ENCODE data around the gene ZNF573.

Gene ZNF573

DNA sequence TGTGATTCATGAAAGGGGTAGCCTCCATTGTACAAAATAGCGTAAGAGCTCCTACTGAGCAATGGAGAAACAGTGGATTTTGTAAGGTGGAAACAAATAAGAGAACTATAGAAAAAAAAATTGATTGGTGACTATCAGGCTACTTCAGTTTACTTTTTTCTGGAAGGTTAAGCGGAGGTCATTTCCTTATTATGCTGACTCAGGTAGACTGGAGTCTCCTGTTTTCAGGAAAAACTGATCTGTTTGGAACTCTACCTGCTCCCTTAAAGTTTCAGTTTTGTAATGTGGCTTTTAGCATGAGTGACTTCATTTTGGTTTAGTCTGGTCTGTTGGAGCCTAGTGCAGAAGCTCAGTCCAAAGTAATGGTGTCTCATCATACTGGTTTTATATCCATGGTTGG, 63.2 kb downstream of the ZNF573 start:
- H3K4me2 ChIP-seq (ENCODE audit: low read depth, low read length): no peak overlapping the region
- no peak overlapping the region for H3K4me3 ChIP-seq (ENCODE audit: low read length)
- H3K4me1 ChIP-seq (ENCODE audit: low read length): no peaks in the 10 kb centered on the region
- no peaks in the 10 kb centered on the region for H3K9me3 ChIP-seq (replicated peaks; ENCODE audit: insufficient read depth, low read length)
- H3K27me3 ChIP-seq (replicated peaks; ENCODE audit: insufficient read depth, low read length): no peaks in the 10 kb centered on the region
- no peak overlapping the region for H3K9ac ChIP-seq (ENCODE audit: low read length)
- H2AFZ ChIP-seq (ENCODE audit: low read length): no peak overlapping the region
- no peak overlapping the region for H3K27ac ChIP-seq (ENCODE audit: low read length)
- no peaks in the 10 kb centered on the region for H3K79me2 ChIP-seq (ENCODE audit: low read length)
- TF ChIP-seq EZH2phosphoT487 (IDR thresholded peaks at IDR 0.05; ENCODE audit: low read length) (no peak), CTCF (IDR thresholded peaks at IDR 0.05; ENCODE audit: low read length) (no peak), EZH2 (optimal IDR thresholded peaks at IDR 0.05; ENCODE audit: low read depth, low read length) (no peak)
- no peaks in the 10 kb centered on the region for H4K20me1 ChIP-seq (ENCODE audit: insufficient read depth, low read length)
- no peaks in the 10 kb centered on the region for H3K9me2 ChIP-seq (replicated peaks; ENCODE audit: insufficient read depth, low read length)
- no peak for DNase-seq
- no peaks in the 10 kb centered on the region for H3F3A ChIP-seq (ENCODE audit: insufficient read depth, low read length)
- no peaks in the 10 kb centered on the region for H3K36me3 ChIP-seq (replicated peaks; ENCODE audit: insufficient read depth, low read length)

DNA sequence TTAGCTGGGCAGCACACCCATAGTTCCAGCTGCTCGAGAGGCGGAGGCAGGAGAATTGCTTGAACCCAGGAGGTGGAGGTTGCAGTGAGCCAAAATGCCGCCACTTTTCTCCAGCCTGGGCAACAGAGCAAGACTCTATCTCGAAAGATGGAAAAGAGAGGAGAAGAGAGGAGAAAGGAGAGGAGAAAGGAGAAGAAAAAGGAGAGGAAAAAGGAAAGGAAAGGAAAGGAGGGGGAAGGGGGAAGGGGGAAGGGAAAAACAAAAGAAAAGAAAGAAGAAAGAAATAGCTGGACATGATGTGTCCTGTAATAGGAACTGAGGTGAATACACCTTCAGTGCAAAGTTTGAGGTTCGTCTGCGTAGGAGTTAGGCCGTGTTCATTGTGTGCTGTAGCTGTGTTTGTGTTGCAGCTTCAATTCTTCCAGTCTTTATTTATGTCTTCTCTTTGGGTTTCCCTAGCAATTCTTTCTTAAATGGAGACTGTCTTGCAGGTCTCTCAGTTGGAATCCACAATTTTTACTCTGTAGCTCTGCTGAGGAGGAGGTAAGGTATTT, 73.3 kb downstream of the ZNF573 start:
- H3K36me3 ChIP-seq (replicated peaks; ENCODE audit: insufficient read depth, low read length): no peaks in the 10 kb centered on the region
- no peak for DNase-seq
- no peak overlapping the region for H3K4me2 ChIP-seq (ENCODE audit: low read depth, low read length)
- no peaks in the 10 kb centered on the region for H3K4me1 ChIP-seq (ENCODE audit: low read length)
- H3K4me3 ChIP-seq (ENCODE audit: low read length): no peak overlapping the region
- TF ChIP-seq EZH2 (optimal IDR thresholded peaks at IDR 0.05; ENCODE audit: low read depth, low read length): no peak
- no peak for TF ChIP-seq CTCF (IDR thresholded peaks at IDR 0.05; ENCODE audit: low read length)
- TF ChIP-seq EZH2phosphoT487 (IDR thresholded peaks at IDR 0.05; ENCODE audit: low read length): no peak
- H2AFZ ChIP-seq (ENCODE audit: low read length): no peak overlapping the region
- no peaks in the 10 kb centered on the region for H3F3A ChIP-seq (ENCODE audit: insufficient read depth, low read length)
- H4K20me1 ChIP-seq (ENCODE audit: insufficient read depth, low read length): no peaks in the 10 kb centered on the region
- no peaks in the 10 kb centered on the region for H3K9me2 ChIP-seq (replicated peaks; ENCODE audit: insufficient read depth, low read length)
- H3K9ac ChIP-seq (ENCODE audit: low read length): no peak overlapping the region
- H3K27ac ChIP-seq (ENCODE audit: low read length): no peak overlapping the region
- H3K79me2 ChIP-seq (ENCODE audit: low read length): no peaks in the 10 kb centered on the region
- no peaks in the 10 kb centered on the region for H3K27me3 ChIP-seq (replicated peaks; ENCODE audit: insufficient read depth, low read length)
- no peaks in the 10 kb centered on the region for H3K9me3 ChIP-seq (replicated peaks; ENCODE audit: insufficient read depth, low read length)

GRCh38 chr19:37699057-37699456, 80.3 kb downstream of the ZNF573 start:
- no peak for DNase-seq
- no peak overlapping the region for H3K4me2 ChIP-seq (ENCODE audit: low read depth, low read length)
- no peak overlapping the region for H3K27ac ChIP-seq (ENCODE audit: low read length)
- H3K36me3 ChIP-seq (replicated peaks; ENCODE audit: insufficient read depth, low read length): no peaks in the 10 kb centered on the region
- no peaks in the 10 kb centered on the region for H3K9me3 ChIP-seq (replicated peaks; ENCODE audit: insufficient read depth, low read length)
- H4K20me1 ChIP-seq (ENCODE audit: insufficient read depth, low read length): no peaks in the 10 kb centered on the region
- H3K79me2 ChIP-seq (ENCODE audit: low read length): no peaks in the 10 kb centered on the region
- H3F3A ChIP-seq (ENCODE audit: insufficient read depth, low read length): no peaks in the 10 kb centered on the region
- H3K9me2 ChIP-seq (replicated peaks; ENCODE audit: insufficient read depth, low read length): no peaks in the 10 kb centered on the region
- H3K9ac ChIP-seq (ENCODE audit: low read length): no peak overlapping the region
- no peak for TF ChIP-seq CTCF (IDR thresholded peaks at IDR 0.05; ENCODE audit: low read length)
- no peak for TF ChIP-seq EZH2phosphoT487 (IDR thresholded peaks at IDR 0.05; ENCODE audit: low read length)
- TF ChIP-seq EZH2 (optimal IDR thresholded peaks at IDR 0.05; ENCODE audit: low read depth, low read length): no peak
- H2AFZ ChIP-seq (ENCODE audit: low read length): no peak overlapping the region
- H3K27me3 ChIP-seq (replicated peaks; ENCODE audit: insufficient read depth, low read length): no peaks in the 10 kb centered on the region
- H3K4me1 ChIP-seq (ENCODE audit: low read length): no peaks in the 10 kb centered on the region
- H3K4me3 ChIP-seq (ENCODE audit: low read length): no peak overlapping the region
